HepG2 (cell line): ENCODE data around the gene BRSK2. TPM values are rescaled to one million over a fixed set of nuclear protein-coding genes. Genes with fewer than 3 reads are reported as not detected.

Experiments
- CEBPG ChIP-seq: IDR thresholded peaks from 2 replicates; pipeline ENCODE4 v1.6.1; 2016
- DDIT3 ChIP-seq: sonication (generic); formaldehyde crosslinking; IDR thresholded peaks from 2 replicates; pipeline ENCODE4 v1.4.0; 2020; ENCODE audit warnings: mild to moderate bottlenecking, missing genetic modification reagents
- E2F1 ChIP-seq: sonication (generic); formaldehyde crosslinking; IDR thresholded peaks from 2 replicates; pipeline ENCODE4 v1.5.0; 2020; ENCODE audit warnings: missing genetic modification reagents
- E2F2 ChIP-seq: sonication (generic); formaldehyde crosslinking; IDR thresholded peaks from 2 replicates; pipeline ENCODE4 v1.4.0; 2020; ENCODE audit warnings: missing genetic modification reagents, borderline replicate concordance
- E2F5 ChIP-seq: sonication (generic); formaldehyde crosslinking; conservative IDR thresholded peaks from 2 replicates; pipeline ENCODE4 v1.4.0; 2020; ENCODE audit warnings: missing genetic modification reagents
- ETV5 ChIP-seq: IDR thresholded peaks from 2 replicates; pipeline ENCODE4 v1.6.1; 2018; ENCODE audit warnings: missing biosample characterization, missing genetic modification reagents, inconsistent platforms, borderline replicate concordance
- IKZF4 ChIP-seq: sonication (generic); formaldehyde crosslinking; IDR thresholded peaks from 2 replicates; pipeline ENCODE4 v1.5.1; 2020; ENCODE audit warnings: borderline replicate concordance, mild to moderate bottlenecking, low read depth, missing genetic modification reagents; ENCODE audit errors: not compliant biosample characterization
- LCORL ChIP-seq, 2 experiments: fragments of 450-650 bp in 1 of 2; sonication (generic) in 1 of 2; formaldehyde crosslinking in 1 of 2; IDR thresholded peaks; 2 replicates each; pipeline versions ENCODE4 v1.5.0 to v1.6.1; 2017 to 2020; ENCODE audit warnings: antibody characterized with exemption in 1 of 2, missing genetic modification reagents in 1 of 2
- MEF2D ChIP-seq: sonication (generic); formaldehyde crosslinking; IDR thresholded peaks from 2 replicates; pipeline ENCODE4 v1.5.1; 2020; ENCODE audit warnings: mild to moderate bottlenecking, missing genetic modification reagents
- STAG1 ChIP-seq: sonication (generic); formaldehyde crosslinking; IDR thresholded peaks from 2 replicates; pipeline ENCODE4 v1.4.0; 2020; ENCODE audit warnings: missing genetic modification reagents
- TIGD3 ChIP-seq: sonication (generic); formaldehyde crosslinking; IDR thresholded peaks from 2 replicates; pipeline ENCODE4 v1.5.1; 2020; ENCODE audit warnings: mild to moderate bottlenecking, missing genetic modification reagents, borderline replicate concordance
- ZBTB33 ChIP-seq: sonication (generic); formaldehyde crosslinking; IDR thresholded peaks from 2 replicates; pipeline ENCODE4 v1.4.0; 2020; ENCODE audit warnings: missing genetic modification reagents
- ZBTB42 ChIP-seq: sonication (generic); formaldehyde crosslinking; IDR thresholded peaks from 2 replicates; pipeline ENCODE4 v1.5.0; 2020; ENCODE audit warnings: mild to moderate bottlenecking, missing genetic modification reagents
- ZFP36L2 ChIP-seq: sonication (generic); formaldehyde crosslinking; IDR thresholded peaks from 2 replicates; pipeline ENCODE4 v1.4.0; 2020; ENCODE audit warnings: missing genetic modification reagents
- ZNF256 ChIP-seq: sonication (generic); formaldehyde crosslinking; conservative IDR thresholded peaks from 2 replicates; pipeline ENCODE4 v1.4.0; 2020; ENCODE audit warnings: missing genetic modification reagents
- ZNF367 ChIP-seq: sonication (generic); formaldehyde crosslinking; IDR thresholded peaks from 2 replicates; pipeline ENCODE4 v1.4.0; 2020; ENCODE audit warnings: missing genetic modification reagents, borderline replicate concordance
- ZNF446 ChIP-seq: sonication (generic); formaldehyde crosslinking; IDR thresholded peaks from 2 replicates; pipeline ENCODE4 v1.5.0; 2020; ENCODE audit warnings: mild to moderate bottlenecking, missing genetic modification reagents
- ZNF713 ChIP-seq: sonication (generic); formaldehyde crosslinking; IDR thresholded peaks from 2 replicates; pipeline ENCODE4 v1.4.0; 2020; ENCODE audit warnings: mild to moderate bottlenecking, missing genetic modification reagents
- ZNF720 ChIP-seq: sonication (generic); formaldehyde crosslinking; IDR thresholded peaks from 2 replicates; pipeline ENCODE4 v1.4.0; 2020; ENCODE audit warnings: missing genetic modification reagents
- ZNF777 ChIP-seq: sonication (generic); formaldehyde crosslinking; IDR thresholded peaks from 2 replicates; pipeline ENCODE4 v1.4.0; 2020; ENCODE audit warnings: missing genetic modification reagents
- ZNF879 ChIP-seq: sonication (generic); formaldehyde crosslinking; IDR thresholded peaks from 2 replicates; pipeline ENCODE4 v1.8.1; 2023; ENCODE audit warnings: missing genetic modification reagents
- ZNF883 ChIP-seq: sonication (generic); formaldehyde crosslinking; IDR thresholded peaks from 2 replicates; pipeline ENCODE4 v1.5.1; 2020; ENCODE audit warnings: mild to moderate bottlenecking, missing genetic modification reagents; ENCODE audit errors: not compliant biosample characterization
- polyA plus RNA-seq, 8 experiments: library from polyadenylated mRNA; depleted of rRNA in 3 of 8; stranded (reverse) in 7 of 8; unstranded in 1 of 8; fragments of >200 nt; fragmentation: Illumina TruSeq in 4 of 8; extraction: Trizol in 4 of 8; gene quantifications; 2 replicates each; pipeline versions ENCODE4 v1.2.1 to v1.2.3, GENCODE V29; 2011 to 2016; ENCODE audit warnings: low read depth in 4 of 8, missing spikeins in 1 of 8, mixed read lengths in 1 of 8; ENCODE audit not compliant: insufficient read depth in 1 of 8
- total RNA-seq, 5 experiments: library from RNA; depleted of rRNA; stranded (reverse); fragments of >200 nt; fragmentation: Illumina TruSeq; extraction: Trizol; gene quantifications; 2 replicates each; pipeline ENCODE4 v1.2.3, GENCODE V29; 2016; ENCODE audit warnings: low read depth in 1 of 5

BRSK2 gene
- total and polyA plus RNA-seq, 2 of the 13 experiments (the other 11 are each of a cell fraction or from before 2014, with no cell fraction given): 0.74 to 1.1 TPM

GRCh38 chr11:1401656-1402221, 12.0 kb downstream of the BRSK2 start (continued):
- TF ChIP-seq ZNF367 (CRISPR knock-in tag) (0 out of 2 replicates have a peak, but pooled peaks have one; percentile 37), ZNF446 (CRISPR knock-in tag) (no peak), ZBTB33 (CRISPR knock-in tag) (no peak), ETV5 (CRISPR knock-in tag) (no peak), ZFP36L2 (CRISPR knock-in tag) (0 out of 2 replicates have a peak, but pooled peaks have one; percentile 52), MEF2D (CRISPR knock-in tag) (peak; percentile 36; the same call in 1 of the 2 replicates), IKZF4 (peak; percentile 80), LCORL (IDR thresholded peaks at IDR 0.05) (no peak), LCORL (CRISPR knock-in tag; IDR thresholded peaks at IDR 0.05) (no peak), ZNF879 (no peak), ZNF883 (peak; percentile 63), ZNF256 (CRISPR knock-in tag) (no peak), ZNF777 (CRISPR knock-in tag) (no peak), E2F2 (CRISPR knock-in tag) (no peak; the same call in 1 of the 2 replicates), TIGD3 (CRISPR knock-in tag) (no peak), ZNF713 (CRISPR knock-in tag) (no peak), CEBPG (no peak), DDIT3 (CRISPR knock-in tag) (no peak), E2F1 (CRISPR knock-in tag) (no peak), STAG1 (CRISPR knock-in tag) (peak; percentile 10; the same call in 1 of the 2 replicates), E2F5 (CRISPR knock-in tag) (no peak), ZNF720 (CRISPR knock-in tag) (no peak), ZBTB42 (no peak)
